HG02885 (cell line): Measurements from ENCODE around the gene FRAT2.

ENCODE experiments used
- ATAC-seq: cut with Tn5 transposase; IDR thresholded peaks from one replicate; pipeline ENCODE4 v1.9.1; 2021; ENCODE audit warnings: mild to moderate bottlenecking; ENCODE audit not compliant: unreplicated experiment, poor library complexity

FRAT2 gene

GRCh38 chr10:97328646-97329453 is 5.7 kb downstream of the FRAT2 start:
- ATAC-seq, result no peak

GRCh38 chr10:97327348-97328294 is 6.9 kb downstream of the FRAT2 start:
- no peak for ATAC-seq

GRCh38 chr10:97325754-97326153 is 8.8 kb downstream of the FRAT2 start:
- no peak for ATAC-seq

- no peak for ATAC-seq
Observed at GRCh38 chr10:97323501-97323900, 11.0 kb downstream of the FRAT2 start.

- ATAC-seq, result no peak
Observed at GRCh38 chr10:97321804-97322190, 12.7 kb downstream of the FRAT2 start.

GRCh38 chr10:97321032-97321803 is 13.3 kb downstream of the FRAT2 start:
- ATAC-seq, result no peak

GRCh38 chr10:97320480-97321031 is 14.0 kb downstream of the FRAT2 start:
- ATAC-seq, result no peak

GRCh38 chr10:97319671-97320479 is 14.7 kb downstream of the FRAT2 start:
- peak; percentile 35 for ATAC-seq

- ATAC-seq, result peak; percentile 79
Observed at GRCh38 chr10:97318772-97319651, 15.5 kb downstream of the FRAT2 start, which contains the start of gene FRAT1. FRAT1 (plus strand) TSS chr10:97319271; CDS start chr10:97319454, 183 bp downstream.

- ATAC-seq, result no peak
Observed at GRCh38 chr10:97314671-97315070, 19.9 kb downstream of the FRAT2 start.

- no peak for ATAC-seq
Observed at GRCh38 chr10:97312897-97313296, 21.6 kb downstream of the FRAT2 start.

- no peak for ATAC-seq
Observed at GRCh38 chr10:97311111-97311626, 23.4 kb downstream of the FRAT2 start.

- no peak for ATAC-seq
Observed at GRCh38 chr10:97307866-97308780, 26.4 kb downstream of the FRAT2 start.

- ATAC-seq, result no peak
Observed at GRCh38 chr10:97307441-97307840, 27.1 kb downstream of the FRAT2 start.

GRCh38 chr10:97302088-97302791 is 32.3 kb downstream of the FRAT2 start:
- no peak for ATAC-seq

- no peak for ATAC-seq
Observed at GRCh38 chr10:97300980-97301379, 33.5 kb downstream of the FRAT2 start.

GRCh38 chr10:97298223-97298571 is 36.3 kb downstream of the FRAT2 start:
- no peak for ATAC-seq
